Colon (tissue), 2 donors: Measurements from ENCODE around the gene CAMTA1.
"Not testable (repeated sequence)": the region's sequence is repeated elsewhere in the genome, so short reads cannot be mapped to it uniquely, and the experiment has no call there.

ENCODE experiments used
- FAIRE-seq: peaks from 2 replicates; lab custom pipeline; 2012; peaks lifted over from hg19 to GRCh38; lab: Jason Lieb, UNC
- donor health status: control.
- donor health status: control.

CAMTA1 gene

DNA sequence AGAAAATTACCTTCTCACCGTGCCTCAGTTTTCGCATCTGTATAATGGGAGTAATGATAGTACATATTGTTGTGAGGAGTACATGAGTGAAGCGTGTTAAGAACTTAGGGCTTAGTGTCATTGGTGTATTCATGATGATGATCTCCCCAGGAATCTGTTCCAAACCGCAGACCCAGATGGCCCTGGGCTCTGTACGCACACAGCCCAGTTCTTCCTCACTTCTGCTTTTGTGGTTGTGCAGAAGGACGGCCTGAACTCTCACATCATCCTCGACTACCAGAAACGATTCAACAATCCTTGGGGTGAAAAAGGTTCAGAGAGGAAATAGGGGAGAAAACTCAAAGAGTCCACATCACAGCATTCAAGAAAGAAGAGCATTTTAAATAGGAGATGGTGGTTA is 323.0 kb downstream of the CAMTA1 start:
- no peak for FAIRE-seq

DNA sequence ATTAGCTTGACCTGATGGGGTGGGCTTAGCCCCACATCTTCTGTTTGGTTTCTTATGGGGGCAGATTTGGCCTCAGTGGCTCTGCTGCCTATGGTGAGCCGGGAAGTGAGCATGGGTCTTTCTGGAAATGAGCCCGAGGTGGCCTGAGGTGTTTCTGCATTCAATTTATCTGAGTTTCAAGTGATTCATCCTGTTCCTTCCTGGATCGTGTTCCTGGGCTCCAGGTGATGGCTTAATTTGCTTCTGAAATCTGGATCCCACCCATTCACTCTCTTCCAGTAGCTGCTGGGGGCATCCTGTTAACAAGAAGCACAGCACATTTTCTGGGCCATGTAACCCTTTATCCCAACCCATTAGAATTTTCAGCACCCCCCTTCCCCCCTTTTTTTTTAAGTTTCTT is 324.6 kb downstream of the CAMTA1 start:
- no peak for FAIRE-seq

DNA sequence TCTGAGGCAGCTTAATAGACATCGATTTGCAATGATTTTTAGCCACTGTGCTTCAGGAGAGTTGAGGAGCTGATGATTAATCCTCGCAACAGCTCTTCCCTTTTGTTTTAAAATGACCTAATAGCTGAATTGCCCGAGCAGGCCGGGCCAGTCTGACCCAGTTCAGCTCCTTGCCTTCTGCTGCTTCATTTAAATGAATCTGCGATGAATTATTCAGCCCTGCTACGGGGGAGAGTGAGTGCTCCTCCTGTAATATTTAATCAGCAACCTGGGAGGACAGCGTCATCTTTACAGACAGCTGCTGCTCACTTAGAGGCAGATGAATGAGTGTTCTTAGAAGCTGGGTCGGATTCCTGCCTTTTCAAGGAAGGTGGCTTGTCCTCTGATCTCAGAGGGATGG is 325.1 kb downstream of the CAMTA1 start:
- FAIRE-seq: no peak

DNA sequence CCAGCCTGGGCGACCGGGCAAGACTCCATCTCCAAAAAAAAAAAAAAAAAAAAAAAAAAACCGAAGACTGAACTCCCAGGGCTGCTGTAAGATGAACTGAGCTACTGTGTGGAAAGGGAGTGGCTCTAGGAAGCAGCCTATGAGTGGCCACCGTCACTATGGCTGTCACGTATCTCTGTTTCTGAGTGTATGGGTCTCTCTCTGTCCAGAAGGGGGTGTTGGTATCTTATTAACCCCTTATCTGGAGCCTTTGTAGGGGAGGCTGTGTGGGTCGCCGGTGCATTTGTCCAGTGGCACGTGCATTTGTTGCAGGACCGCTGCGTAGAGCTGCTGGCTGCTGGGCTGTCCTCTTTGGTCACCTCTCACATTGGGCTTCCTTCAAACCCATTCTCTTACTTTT is 326.6 kb downstream of the CAMTA1 start:
- FAIRE-seq: no peak

DNA sequence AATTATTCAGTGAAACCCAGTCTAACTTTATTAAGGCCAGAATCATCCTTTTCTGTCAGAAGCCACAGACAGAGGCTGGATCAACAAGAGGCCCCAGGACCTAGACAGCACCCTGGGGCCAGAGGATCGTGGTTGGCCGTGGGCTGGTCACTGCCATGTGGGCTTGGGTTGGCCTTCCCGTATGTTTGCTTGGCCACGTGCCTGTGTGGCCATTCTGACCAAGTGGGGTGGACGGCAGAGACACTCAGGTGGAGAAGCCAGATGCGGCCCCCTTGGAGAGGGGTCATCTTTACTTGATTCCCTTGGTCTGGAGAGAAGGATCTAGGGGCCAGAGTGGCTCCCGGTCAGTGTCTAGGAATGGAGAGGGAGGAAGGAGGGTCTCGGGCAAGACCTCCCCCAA is 327.9 kb downstream of the CAMTA1 start:
- FAIRE-seq: no peak

DNA sequence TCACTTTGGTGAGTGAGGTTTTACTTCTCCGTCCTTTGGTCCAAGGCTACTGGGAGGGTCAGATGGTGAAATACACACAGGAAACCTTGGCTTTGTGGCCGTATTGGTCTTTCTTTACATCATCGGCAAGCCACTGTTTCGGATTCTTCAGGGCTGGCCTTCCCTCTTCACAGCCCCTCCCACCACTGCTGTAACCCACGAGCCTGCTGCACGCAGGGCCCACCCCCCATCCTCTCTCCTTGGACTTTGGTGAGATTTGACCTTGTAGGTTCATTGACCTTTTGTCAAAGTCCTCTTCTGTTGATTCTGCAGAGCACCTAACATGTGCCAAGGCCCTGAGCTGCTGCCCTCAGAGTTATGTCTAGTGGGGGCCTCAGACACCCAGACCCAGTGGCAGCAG is 328.6 kb downstream of the CAMTA1 start:
- FAIRE-seq: no peak

DNA sequence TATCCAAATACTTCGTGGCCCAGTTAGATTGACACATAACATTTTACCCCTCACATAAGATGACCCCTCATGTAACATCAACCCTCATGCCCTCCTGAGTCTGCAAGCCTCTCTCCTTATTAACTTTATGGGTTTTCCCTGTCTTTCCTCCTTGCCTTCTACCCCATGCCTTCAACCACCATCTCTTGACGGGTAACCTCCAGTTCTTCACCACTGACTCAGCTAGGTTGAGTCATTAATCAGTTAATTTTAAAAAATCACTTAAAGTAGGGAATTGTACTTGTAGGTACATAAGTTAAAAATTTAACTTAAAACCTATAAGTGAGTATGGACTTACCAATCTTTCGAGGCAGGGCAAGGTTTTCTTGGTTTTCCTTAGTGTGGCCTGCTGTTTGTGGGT is 330.7 kb downstream of the CAMTA1 start:
- no peak for FAIRE-seq

DNA sequence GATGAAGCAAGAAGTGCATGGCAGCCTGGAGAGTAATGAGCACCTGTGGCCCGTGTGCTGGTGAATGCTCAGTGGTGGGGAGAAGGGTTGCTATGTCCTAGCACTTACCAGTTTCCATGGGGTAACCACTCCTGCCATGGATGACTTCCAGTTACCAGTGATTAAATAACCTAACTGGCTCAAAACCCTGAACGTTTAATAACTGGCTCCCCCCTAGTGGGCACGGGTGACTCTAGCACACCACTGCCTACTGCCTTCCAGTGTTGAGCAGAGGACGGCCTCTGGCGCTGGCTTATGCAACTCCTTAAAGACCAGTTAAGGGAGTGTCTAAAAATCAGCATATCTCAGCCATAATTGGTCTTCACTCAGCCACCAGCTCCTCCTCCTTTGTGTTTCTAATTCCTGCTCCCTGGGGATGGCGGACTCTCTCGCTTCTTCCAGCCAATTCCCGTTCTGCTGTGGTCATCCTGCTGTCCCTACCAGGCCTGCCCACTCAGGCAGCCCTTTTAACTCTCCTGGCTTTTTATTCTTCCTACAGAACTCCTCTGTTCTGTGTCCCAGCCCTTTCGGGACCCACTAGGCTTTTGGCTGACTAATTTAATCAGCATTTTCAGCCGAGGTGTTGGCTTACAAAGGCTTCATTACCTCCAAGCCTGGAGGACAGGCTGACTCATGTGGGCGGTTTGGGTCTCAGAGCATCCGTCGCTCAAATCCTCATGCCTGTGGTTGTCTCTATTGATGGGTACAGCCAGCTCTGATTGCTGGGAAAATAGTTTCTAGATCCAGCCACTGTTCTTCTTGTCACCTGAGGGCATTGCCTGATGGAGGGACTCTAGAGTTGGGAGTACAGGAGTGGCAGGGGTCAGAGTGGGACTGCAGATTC is 332.4 kb downstream of the CAMTA1 start:
- FAIRE-seq: no peak

DNA sequence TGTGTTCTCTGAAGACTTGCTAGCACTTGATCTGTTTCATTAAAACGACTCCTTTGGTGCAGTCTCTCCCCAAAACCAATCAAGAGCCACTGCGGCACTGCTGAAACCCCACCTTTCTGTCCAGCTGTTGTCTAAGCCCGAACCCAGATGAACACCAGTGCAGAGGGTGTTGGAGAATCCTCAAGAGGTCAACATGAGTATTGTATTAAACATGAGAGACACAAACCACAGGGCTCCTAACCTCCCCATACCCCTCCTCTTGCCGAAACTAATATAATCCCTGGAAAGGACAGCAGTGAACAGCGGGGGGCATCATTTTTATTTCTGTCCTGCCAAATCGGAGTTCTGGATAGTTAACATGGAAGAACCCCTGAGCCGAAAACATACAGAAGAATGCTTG is 333.9 kb downstream of the CAMTA1 start:
- FAIRE-seq: no peak

DNA sequence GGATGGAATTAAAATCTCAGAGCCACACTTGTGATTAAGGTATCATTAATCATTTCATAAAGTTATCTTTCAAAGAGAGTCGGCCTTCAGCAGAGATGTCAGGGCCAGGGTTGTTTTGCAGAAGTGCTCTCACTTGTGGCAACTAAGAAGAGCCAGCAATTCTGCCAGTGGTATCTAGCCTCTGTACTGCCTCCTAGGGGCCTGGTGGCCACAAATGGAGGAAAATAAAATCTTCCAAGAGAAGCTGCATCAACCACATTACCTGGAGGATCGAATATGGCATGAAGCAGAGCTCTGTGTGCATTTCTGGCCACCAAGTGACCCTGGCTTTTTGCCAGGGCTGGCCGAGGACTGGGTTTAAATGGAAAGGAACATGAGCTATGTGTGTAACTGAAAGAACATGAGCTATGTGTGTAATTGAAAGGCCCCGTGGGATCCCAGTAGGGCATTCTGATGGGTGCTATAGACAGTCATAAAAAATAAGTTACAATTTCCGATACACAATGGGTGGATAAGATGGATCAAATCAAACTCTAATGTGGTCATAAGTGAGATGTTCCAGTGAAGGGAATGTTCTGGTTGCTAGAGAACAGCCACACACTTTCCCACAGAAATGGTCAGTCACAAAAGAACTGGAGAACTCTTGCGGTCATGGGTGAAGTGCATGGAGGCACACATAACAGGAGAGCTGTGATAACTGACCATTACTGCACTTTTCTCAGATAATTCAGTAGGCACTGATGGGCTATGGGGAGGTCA is 335.8 kb downstream of the CAMTA1 start:
- FAIRE-seq: no peak

DNA sequence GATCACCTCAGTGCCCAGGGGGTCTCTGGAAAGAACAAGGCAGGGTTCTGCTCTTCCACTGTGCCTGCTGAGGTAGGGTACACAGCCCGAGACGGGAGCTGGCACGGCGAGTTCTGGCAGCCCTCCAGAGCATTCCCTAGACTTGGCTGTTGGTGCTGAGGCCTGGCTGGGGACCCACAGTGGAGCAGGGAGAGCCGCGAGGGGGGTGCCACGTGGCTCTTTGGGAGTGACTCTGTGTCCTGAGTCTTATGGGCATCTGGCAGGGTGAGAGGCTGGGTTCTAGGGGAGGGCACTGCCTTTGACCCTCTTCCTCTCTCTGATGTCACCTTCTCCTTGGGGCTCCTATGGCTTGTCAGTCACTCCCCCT is 336.4 kb downstream of the CAMTA1 start:
- no peak for FAIRE-seq

DNA sequence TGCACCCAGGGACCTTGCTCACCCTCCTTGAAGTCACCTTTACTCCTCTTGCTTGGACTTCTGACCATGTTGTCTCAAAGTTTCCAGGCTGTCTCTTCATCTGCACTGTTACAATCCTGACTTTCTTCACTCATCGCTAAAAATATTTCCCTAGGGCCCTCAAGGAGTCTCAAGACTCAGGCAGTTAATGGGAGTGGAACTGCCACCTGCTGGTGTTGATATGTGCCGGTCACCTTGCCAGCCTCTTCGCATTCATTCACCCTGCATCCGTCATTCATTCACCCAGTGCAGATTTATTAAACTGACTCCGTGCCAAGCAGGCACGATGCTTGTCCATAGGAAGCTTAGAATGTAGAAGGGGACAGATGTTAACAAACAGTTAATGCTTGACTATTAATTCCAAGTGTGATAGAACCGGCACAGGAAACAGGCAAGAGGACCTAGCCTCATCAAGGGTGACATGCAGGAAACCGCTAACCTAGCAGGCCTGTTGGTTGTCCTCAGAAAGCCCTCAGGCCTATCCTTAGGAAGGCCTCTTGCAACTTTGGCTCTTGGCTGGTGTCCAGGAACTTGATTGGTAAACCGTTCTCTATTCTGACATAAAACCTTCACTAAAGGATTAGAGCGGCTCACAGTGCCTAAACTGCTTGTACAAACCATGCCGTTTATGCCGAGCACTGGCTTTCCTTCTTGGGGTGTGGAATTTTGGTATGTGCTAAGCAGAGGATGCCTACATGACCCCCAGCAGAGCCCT is 342.2 kb downstream of the CAMTA1 start:
- no peak for FAIRE-seq

DNA sequence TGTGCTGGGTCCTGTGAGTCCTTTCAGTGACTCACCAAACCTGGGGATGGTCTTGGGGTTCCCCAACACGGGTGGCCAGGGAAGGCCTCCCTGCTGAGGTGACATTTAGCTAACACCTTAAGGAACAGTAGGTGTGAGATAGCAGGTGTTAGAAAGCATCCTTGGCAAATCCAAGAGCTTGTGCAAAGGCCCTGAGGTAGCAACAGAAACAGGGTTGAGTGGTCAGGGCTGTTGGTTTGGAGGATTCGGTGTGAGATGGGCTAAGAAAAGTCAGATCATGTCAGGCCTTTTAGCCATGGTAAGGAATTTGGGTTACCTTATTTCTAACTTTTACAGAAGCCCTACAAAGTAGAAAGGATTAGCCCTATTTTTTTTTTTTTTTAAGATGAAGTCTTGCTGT is 343.0 kb downstream of the CAMTA1 start:
- FAIRE-seq: no peak

DNA sequence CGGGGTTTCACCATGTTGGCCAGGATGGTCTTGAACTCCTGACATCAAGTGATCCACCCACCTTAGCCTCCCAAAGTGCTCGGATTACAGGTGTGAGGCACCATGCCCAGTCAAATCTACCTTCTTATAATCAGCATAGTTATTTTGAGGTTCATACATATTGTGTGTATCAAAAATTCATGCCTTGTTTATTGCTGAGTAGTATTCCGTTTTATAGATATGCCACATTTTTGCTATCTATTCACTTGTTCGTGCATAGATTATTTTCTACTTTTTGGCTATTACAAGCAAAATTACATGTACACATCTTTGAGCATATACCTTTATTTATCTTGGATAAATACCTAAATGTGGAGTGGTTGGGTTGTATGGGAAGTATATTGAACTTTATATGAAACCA is 344.9 kb downstream of the CAMTA1 start:
- no peak for FAIRE-seq

DNA sequence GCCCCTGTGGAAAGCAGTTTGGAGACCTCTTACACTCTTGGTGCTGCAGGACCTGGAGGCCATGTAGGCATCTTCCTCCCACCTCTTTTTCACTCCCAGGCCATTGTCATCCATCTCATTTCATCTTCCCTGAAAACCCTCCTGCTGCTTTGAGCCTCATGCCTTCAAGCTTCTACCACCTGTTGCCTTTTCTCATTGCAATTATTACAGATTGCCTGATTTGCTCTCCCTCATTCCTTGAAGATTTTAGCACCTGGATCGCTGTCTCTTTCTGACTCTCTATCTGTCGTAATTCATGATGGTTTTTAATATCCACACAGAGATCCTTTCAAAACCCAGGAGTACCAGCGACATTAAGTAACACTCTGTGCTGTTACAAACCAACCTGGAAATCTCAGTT is 350.2 kb downstream of the CAMTA1 start:
- no peak for FAIRE-seq

DNA sequence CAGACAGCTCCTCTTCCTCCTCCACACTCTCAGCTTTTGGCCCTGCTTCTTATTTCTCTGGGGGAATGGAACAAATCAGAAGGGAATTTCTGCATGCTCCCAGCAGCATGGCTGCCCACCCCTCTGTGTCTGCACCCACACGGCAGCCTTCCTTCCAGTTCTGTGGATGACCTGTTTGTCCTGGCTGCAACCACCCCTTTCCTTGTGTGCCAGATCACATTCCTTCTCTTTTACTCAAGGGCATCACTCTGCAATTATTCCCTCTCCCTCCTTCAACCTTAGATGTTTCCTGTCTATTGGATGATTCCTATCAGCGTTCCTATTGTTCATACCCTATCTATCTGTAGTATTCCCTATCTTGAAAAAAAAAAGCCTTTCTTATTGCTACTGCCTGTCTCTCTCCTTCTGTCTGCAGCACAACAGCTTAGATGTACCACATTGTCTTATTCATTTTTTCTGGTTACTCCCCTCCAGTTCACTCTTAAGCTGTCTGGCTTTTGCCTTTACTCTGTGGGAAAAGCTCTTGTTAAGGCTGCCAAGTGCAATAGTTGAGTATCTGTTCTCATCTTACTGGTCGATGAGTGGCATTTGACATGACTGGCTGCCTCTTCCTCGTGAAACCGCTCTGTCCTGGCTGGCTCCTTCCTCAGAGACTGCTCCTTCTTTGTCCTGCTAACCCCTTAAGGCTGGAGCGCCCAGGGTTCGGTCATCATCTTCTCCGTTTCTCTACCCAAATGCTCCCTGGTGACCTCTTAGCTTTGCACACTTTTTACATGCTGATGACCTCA is 351.1 kb downstream of the CAMTA1 start:
- no peak for FAIRE-seq

DNA sequence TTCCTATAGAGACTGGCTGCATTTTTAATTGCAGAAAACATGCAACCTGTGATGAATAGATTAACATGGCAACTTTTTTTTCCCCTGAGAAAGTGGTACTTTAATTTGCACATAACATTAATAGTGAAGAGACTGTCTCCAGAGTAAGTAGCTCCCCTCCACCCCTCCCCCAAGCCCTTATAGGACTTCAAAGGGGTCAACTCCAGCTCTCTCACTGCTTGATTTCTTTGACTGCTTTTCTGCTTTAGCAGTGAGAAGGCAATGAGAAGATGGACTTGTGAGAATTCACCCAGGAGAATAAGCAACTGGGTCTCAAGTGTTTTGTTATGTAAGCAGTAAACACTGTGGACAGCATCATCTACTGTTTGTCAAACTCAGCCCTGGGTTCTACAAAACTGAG is 355.0 kb downstream of the CAMTA1 start:
- no peak for FAIRE-seq

DNA sequence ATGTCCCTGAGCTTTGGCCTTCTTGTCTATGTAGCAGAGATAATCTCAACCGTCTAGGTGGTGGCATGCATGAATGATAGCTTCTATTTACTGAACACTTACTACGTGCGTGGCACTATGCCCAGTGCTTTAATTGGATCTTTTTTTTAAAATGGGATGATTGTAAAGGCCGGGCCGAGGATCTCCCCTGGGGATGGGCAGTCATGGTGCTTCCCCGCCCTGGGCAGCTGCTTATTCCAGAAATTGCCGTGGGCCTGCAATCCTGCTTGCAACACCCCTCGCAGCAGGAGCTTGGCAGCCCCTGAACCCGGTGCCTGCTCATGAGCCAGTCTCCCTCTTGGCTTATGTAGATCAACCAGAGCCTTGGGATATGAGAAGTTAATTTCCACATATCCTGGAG is 360.7 kb downstream of the CAMTA1 start:
- no peak for FAIRE-seq

DNA sequence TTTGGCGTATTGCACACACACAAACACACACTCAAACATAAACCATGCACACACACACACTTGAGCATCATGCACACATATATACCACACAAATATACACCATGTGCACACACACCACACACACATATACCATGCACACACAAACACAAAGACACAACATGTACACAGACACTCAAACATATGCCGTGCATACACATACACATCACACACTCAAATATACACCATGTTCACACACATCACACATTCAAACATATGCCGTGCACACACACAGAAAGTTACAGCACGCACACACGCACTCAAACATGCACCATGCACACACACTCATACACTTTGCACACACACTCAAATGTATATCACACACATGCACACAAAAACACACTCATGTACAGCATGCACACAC is 361.5 kb downstream of the CAMTA1 start:
- FAIRE-seq: no peak

DNA sequence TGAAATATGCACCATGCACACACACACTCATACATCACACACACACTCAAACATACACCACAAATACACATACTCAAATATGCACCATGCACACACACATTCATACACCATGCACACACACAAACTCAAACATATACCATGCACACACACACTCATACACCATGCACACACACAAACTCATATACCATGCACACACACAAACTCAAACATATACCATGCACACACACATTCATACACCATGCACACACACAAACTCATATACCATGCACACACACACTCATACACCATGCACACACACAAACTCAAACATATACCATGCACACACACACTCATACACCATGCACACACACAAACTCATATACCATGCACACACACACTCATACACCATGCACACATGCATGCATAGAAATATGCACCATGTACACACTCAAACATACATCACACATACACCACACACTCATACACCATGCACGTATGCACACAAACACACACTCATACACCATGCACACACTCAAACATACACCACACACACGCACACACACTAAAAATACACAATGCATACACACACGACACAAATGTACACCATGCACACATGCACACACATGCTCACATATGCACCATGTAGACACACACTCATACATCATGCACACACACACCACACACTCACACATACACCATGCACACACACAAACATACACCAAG is 362.5 kb downstream of the CAMTA1 start:
- not testable (repeated sequence) for FAIRE-seq

DNA sequence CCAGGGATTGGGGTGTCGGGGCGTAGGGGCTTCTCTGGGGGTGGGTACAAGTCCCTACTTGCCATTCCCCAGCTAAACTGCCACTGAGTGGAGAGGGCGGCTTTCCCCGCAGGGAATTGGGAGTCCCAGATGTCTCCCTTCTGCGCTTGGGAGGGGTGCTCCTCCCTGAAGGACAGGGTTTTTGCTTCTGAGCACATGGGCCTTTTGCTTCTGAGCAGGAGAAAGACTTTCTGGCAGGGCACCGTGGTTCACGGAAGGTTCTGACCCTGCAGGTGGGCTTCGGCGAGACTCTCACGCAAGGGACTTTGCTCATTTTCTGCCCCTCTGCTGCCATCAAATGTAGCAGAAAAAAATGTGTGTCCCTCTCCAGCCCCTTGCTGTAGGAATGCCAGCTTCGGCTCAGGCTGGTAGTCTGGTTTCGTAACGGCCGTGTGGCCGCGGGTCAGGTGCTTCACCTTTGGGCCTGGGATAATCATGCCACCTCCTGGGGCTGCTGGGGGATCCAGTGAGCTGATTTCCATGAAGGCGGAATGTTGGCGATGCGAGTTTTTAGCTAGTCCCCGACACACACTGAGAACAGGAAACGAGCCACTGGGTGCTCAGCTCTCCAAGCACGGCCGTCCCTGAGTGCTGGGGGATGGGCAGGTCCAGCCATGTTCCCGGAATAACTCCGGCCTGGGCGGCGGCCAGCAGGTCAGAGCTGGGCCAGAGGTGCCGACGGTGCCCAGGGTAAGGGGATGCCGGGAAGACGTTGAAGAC is 364.0 kb downstream of the CAMTA1 start:
- FAIRE-seq: no peak
